CD14-positive monocyte (primary cell): ENCODE measurements around the gene NUDT8. TPM values are rescaled to one million over a fixed set of nuclear protein-coding genes. Genes with fewer than 3 reads are reported as not detected.

ENCODE experiments used
- DNase-seq, 3 donors: peaks; one replicate each; pipeline ENCODE4 v3.0.0-alpha.2; 2011 to 2022
- H2AFZ ChIP-seq: 2 replicates; pipeline ENCODE4 v1.6.0; 2012; ENCODE audit warnings: mild to moderate bottlenecking, low read depth, low read length, inconsistent platforms; ENCODE audit not compliant: insufficient read depth, poor library complexity, severe bottlenecking
- H3K27ac ChIP-seq, 2 donors: 1 replicate in 1 of 2; 2 replicates in 1 of 2; pipeline ENCODE4 v1.5.1; 2012 to 2013; ENCODE audit warnings: low read length in 2 of 2, control low read depth in 1 of 2, inconsistent platforms in 1 of 2, low read depth in 1 of 2, mild to moderate bottlenecking in 1 of 2
- H3K27me3 ChIP-seq, 2 donors: one replicate each; pipeline versions ENCODE4 v1.6.0 to v1.6.1; 2011 to 2013; ENCODE audit warnings: low read length in 2 of 2; ENCODE audit not compliant: control insufficient read depth in 2 of 2, insufficient read depth in 2 of 2
- H3K36me3 ChIP-seq, 2 donors: replicated peaks in 1 of 2; 1 replicate in 1 of 2; 2 replicates in 1 of 2; pipeline versions ENCODE4 v1.5.1 to v1.6.1; 2012 to 2013; ENCODE audit warnings: low read length in 2 of 2, control low read depth in 1 of 2, inconsistent platforms in 1 of 2, mild to moderate bottlenecking in 1 of 2; ENCODE audit not compliant: insufficient read depth in 2 of 2, control insufficient read depth in 1 of 2
- H3K4me1 ChIP-seq, 2 donors: 1 replicate in 1 of 2; 2 replicates in 1 of 2; pipeline versions ENCODE4 v1.5.1 to v1.6.1; 2012 to 2013; ENCODE audit warnings: low read length in 2 of 2, control low read depth in 1 of 2, inconsistent platforms in 1 of 2, mild to moderate bottlenecking in 1 of 2, moderate library complexity in 1 of 2; ENCODE audit not compliant: insufficient read depth in 2 of 2, control insufficient read depth in 1 of 2
- H3K4me2 ChIP-seq: replicated peaks from 2 replicates; pipeline ENCODE3; 2012; ENCODE audit warnings: low read length, moderate library complexity, mild to moderate bottlenecking; ENCODE audit not compliant: poor library complexity, severe bottlenecking; ENCODE audit errors: extremely low read depth
- H3K4me3 ChIP-seq, 3 experiments: fragments of 200-600 bp in 1 of 3; sonication (generic) in 1 of 3; replicated peaks in 1 of 3; 1 replicate in 2 of 3; 2 replicates in 1 of 3; pipeline ENCODE4 v1.5.1; 2011 to 2013; ENCODE audit warnings: low read length in 3 of 3, mild to moderate bottlenecking in 3 of 3, control low read depth in 2 of 3, low read depth in 2 of 3, inconsistent platforms in 1 of 3, moderate library complexity in 1 of 3
- H3K79me2 ChIP-seq: 2 replicates; pipeline ENCODE4 v1.6.0; 2012; ENCODE audit warnings: mild to moderate bottlenecking, control low read depth, inconsistent platforms, low read length, moderate library complexity; ENCODE audit not compliant: insufficient read depth
- H3K9ac ChIP-seq: 2 replicates; pipeline ENCODE4 v1.6.0; 2017; ENCODE audit warnings: low read length, mild to moderate bottlenecking; ENCODE audit not compliant: insufficient read depth, poor library complexity, severe bottlenecking
- H3K9me3 ChIP-seq, 2 donors: replicated peaks in 1 of 2; 1 replicate in 1 of 2; 2 replicates in 1 of 2; pipeline versions ENCODE4 v1.5.1 to v1.6.1; 2012 to 2013; ENCODE audit warnings: low read length in 2 of 2, control low read depth in 1 of 2; ENCODE audit not compliant: control insufficient read depth in 1 of 2, insufficient read depth in 1 of 2
- H4K20me1 ChIP-seq: 2 replicates; pipeline ENCODE4 v1.6.0; 2012; ENCODE audit warnings: mild to moderate bottlenecking, low read length, control low read depth, moderate library complexity; ENCODE audit not compliant: insufficient read depth
- H3K27ac Mint-ChIP-seq, 7 donors: one replicate each; pipeline ENCODE4 v1.8.0; 2020; ENCODE audit warnings: mild to moderate bottlenecking in 7 of 7, mixed read lengths in 7 of 7, moderate library complexity in 6 of 7, inconsistent platforms in 2 of 7
- H3K27me3 Mint-ChIP-seq, 3 donors: one replicate each; pipeline ENCODE4 v1.8.0; 2021 to 2022; ENCODE audit warnings: low read depth in 3 of 3, mild to moderate bottlenecking in 3 of 3, mixed read lengths in 3 of 3, moderate library complexity in 3 of 3, inconsistent platforms in 1 of 3
- H3K36me3 Mint-ChIP-seq, 2 donors: one replicate each; pipeline ENCODE4 v1.8.0; 2020; ENCODE audit warnings: mixed read lengths in 2 of 2, inconsistent platforms in 1 of 2, mild to moderate bottlenecking in 1 of 2
- H3K4me1 Mint-ChIP-seq: one replicate; pipeline ENCODE4 v1.8.0; 2020; ENCODE audit warnings: mild to moderate bottlenecking, mixed read lengths
- H3K4me3 Mint-ChIP-seq, 2 donors: one replicate each; pipeline ENCODE4 v1.8.0; 2020; ENCODE audit warnings: mild to moderate bottlenecking in 2 of 2, mixed read lengths in 2 of 2, moderate library complexity in 1 of 2
- H3K9me3 Mint-ChIP-seq, 7 donors: one replicate each; pipeline ENCODE4 v1.8.0; 2020 to 2022; ENCODE audit warnings: mixed read lengths in 7 of 7, mild to moderate bottlenecking in 6 of 7, moderate library complexity in 6 of 7, inconsistent platforms in 2 of 7
- CTCF ChIP-seq: fragments of 200-600 bp; IDR thresholded peaks from one replicate; pipeline ENCODE4 v1.8.0; 2022; ENCODE audit warnings: antibody characterized with exemption, mild to moderate bottlenecking
- WGBS: methylation state at CpG from one replicate; pipeline ENCODE4 v1.1.5; 2013; ENCODE audit warnings: missing lambda C conversion rate; ENCODE audit not compliant: insufficient coverage; 5-methylcytosine and 5-hydroxymethylcytosine counted together
- intact Hi-C, 2 donors: fragments of 100-400 bp; cut with micrococcal nuclease; formaldehyde crosslinking; loops; one replicate each; pipeline versions ENCODE4 v1.15.0 to v1.15.1; 2023
- polyA plus RNA-seq, 3 donors: library from polyadenylated mRNA; depleted of rRNA in 1 of 3; unstranded in 2 of 3; stranded (reverse) in 1 of 3; fragments of 300-500 nt in 2 of 3; fragments of >200 nt in 1 of 3; fragmentation: Illumina TruSeq in 2 of 3; gene quantifications; 1 replicate in 2 of 3; 2 replicates in 1 of 3; pipeline ENCODE4 v1.2.3, GENCODE V29; 2012 to 2021

NUDT8 gene
- polyA plus RNA-seq, 3 donors, result 0.92 to 1.4 (median 1.3) TPM

- Histone ChIP-seq H3K9me3 (peaks cover 4 to 10% of the 10 kb centered on the region in 2 donors), H3K79me2 (no peaks in the 10 kb centered on the region), H4K20me1 (no peaks in the 10 kb centered on the region), H3K4me2 (peak overlapping the region; percentile 32), H3K4me3 (no peak overlapping the region), H3K4me1 (peaks cover 41 to 50% of the 10 kb centered on the region in 2 donors), H2AFZ (no peak overlapping the region), H3K9ac (no peak overlapping the region), H3K36me3 (no peaks in the 10 kb centered on the region), H3K27me3 (peaks cover 0 to 20% of the 10 kb centered on the region in 2 donors), H3K27ac (no peak overlapping the region)
- no peak for TF ChIP-seq CTCF
- intact Hi-C loops, result no loop called here
- DNase-seq, result peak in 1 of 3 donors; percentile 1
- H3K4me3 Mint-ChIP-seq, result peak overlapping the region in 1 of 2 donors; percentile 71
- H3K27me3 Mint-ChIP-seq, result peaks cover 13 to 33% (median 30%) of the 10 kb centered on the region in 3 donors
- H3K9me3 Mint-ChIP-seq, result peaks cover 3 to 13% (median 6%) of the 10 kb centered on the region in 7 donors
- H3K4me1 Mint-ChIP-seq, result peaks cover 45% of the 10 kb centered on the region
- WGBS, result no CpG with 5 or more reads among the region's 15 CpGs
- peak overlapping the region in 1 of 7 donors; percentile 26 for H3K27ac Mint-ChIP-seq
- no peaks in the 10 kb centered on the region for H3K36me3 Mint-ChIP-seq
Measured at GRCh38 chr11:67647471-67647870, 17.7 kb upstream of the NUDT8 start.

GRCh38 chr11:67646535-67647336, 17.0 kb upstream of the NUDT8 start:
- H3K4me3 Mint-ChIP-seq, result peak overlapping the region in 1 of 2 donors; percentile 71
- peak; percentile 19 to 34 (median 22) for DNase-seq
- H2AFZ ChIP-seq, result no peak overlapping the region
- H3K36me3 Mint-ChIP-seq, result no peaks in the 10 kb centered on the region
- H3K9me3 ChIP-seq, result peaks cover 4 to 10% of the 10 kb centered on the region in 2 donors
- H3K4me1 ChIP-seq, result peaks cover 41 to 50% of the 10 kb centered on the region in 2 donors
- H3K79me2 ChIP-seq, result no peaks in the 10 kb centered on the region
- no peak for TF ChIP-seq CTCF
- H3K27me3 Mint-ChIP-seq, result peaks cover 13 to 33% (median 29%) of the 10 kb centered on the region in 3 donors
- no peak overlapping the region for H3K9ac ChIP-seq
- peaks cover 0 to 20% of the 10 kb centered on the region in 2 donors for H3K27me3 ChIP-seq
- H3K4me1 Mint-ChIP-seq, result peaks cover 45% of the 10 kb centered on the region
- peak overlapping the region in 1 of 7 donors; percentile 21 for H3K27ac Mint-ChIP-seq
- H3K4me3 ChIP-seq, result peak overlapping the region in 1 of 3 experiments; percentile 20
- no peak overlapping the region for H3K27ac ChIP-seq
- no peaks in the 10 kb centered on the region for H4K20me1 ChIP-seq
- H3K9me3 Mint-ChIP-seq, result peaks cover 3 to 13% (median 6%) of the 10 kb centered on the region in 7 donors
- H3K4me2 ChIP-seq, result peak overlapping the region; percentile 32
- intact Hi-C loops, result no loop called here
- WGBS, result 3% methylated on average over 24 of the region's 24 CpGs
- H3K36me3 ChIP-seq, result no peaks in the 10 kb centered on the region
